Measurements from ENCODE around the gene TNS4.
"Not testable (repeated sequence)": the region's sequence is repeated elsewhere in the genome, so short reads cannot be mapped to it uniquely, and the experiment has no call there.

Gene TNS4

GRCh38 chr17:40548491-40548981 is 47.1 kb upstream of the TNS4 start:
- Histone ChIP-seq H4K20me1 (ENCODE audit: insufficient read depth, low read length) (no peaks in the 10 kb centered on the region), H2AFZ (ENCODE audit: low read depth, low read length) (no peak overlapping the region), H3K4me1 (ENCODE audit: insufficient read depth, low read length) (peaks cover 82% of the 10 kb centered on the region), H3K27ac (ENCODE audit: low read length) (peak overlapping the region; percentile 96), H3K36me3 (ENCODE audit: insufficient read depth, low read length) (no peaks in the 10 kb centered on the region), H3K9me3 (ENCODE audit: insufficient read depth, low read length, severe bottlenecking) (no peaks in the 10 kb centered on the region), H3K9ac (ENCODE audit: low read depth, low read length) (peak overlapping the region; percentile 61), H3K4me2 (ENCODE audit: insufficient read depth, low read length) (peak overlapping the region; percentile 55), H3K27me3 (ENCODE audit: insufficient read depth, low read length, poor library complexity) (no peaks in the 10 kb centered on the region), H3K4me3 (ENCODE audit: low read depth in 1 of 2, low read length in 2 of 2) (0 out of 4 replicates have a peak overlapping the region, but pooled peaks of 1 of the 2 experiments have one; percentile 26), H3K79me2 (ENCODE audit: insufficient read depth, low read length) (no peaks in the 10 kb centered on the region)
- ATAC-seq (ENCODE audit: insufficient read depth, low read depth) = no peak
- TF ChIP-seq CTCF (IDR thresholded peaks at IDR 0.05; ENCODE audit: borderline replicate concordance, extremely low read depth, low read length, poor library complexity, severe bottlenecking) (no peak), EZH2 (IDR thresholded peaks at IDR 0.05; ENCODE audit: borderline replicate concordance, low read depth, low read length, severe bottlenecking) (no peak)
- DNase-seq = peak; percentile 10

- Histone ChIP-seq H3K4me1 (ENCODE audit: insufficient read depth, low read length) (peaks cover 82% of the 10 kb centered on the region), H3K4me2 (ENCODE audit: insufficient read depth, low read length) (peak overlapping the region; percentile 55), H3K9me3 (ENCODE audit: insufficient read depth, low read length, severe bottlenecking) (no peaks in the 10 kb centered on the region), H3K9ac (ENCODE audit: low read depth, low read length) (peak overlapping the region; percentile 61), H2AFZ (ENCODE audit: low read depth, low read length) (no peak overlapping the region), H3K27ac (ENCODE audit: low read length) (peak overlapping the region; percentile 96), H3K79me2 (ENCODE audit: insufficient read depth, low read length) (no peaks in the 10 kb centered on the region), H3K4me3 (ENCODE audit: low read depth in 1 of 2, low read length in 2 of 2) (peak overlapping the region in 1 of 2 experiments; percentile 26; a peak in 2 of 4 replicates), H3K27me3 (ENCODE audit: insufficient read depth, low read length, poor library complexity) (no peaks in the 10 kb centered on the region), H4K20me1 (ENCODE audit: insufficient read depth, low read length) (no peaks in the 10 kb centered on the region), H3K36me3 (ENCODE audit: insufficient read depth, low read length) (no peaks in the 10 kb centered on the region)
- DNase-seq (no peak), ATAC-seq (ENCODE audit: insufficient read depth, low read depth) (peak; percentile 55)
- TF ChIP-seq CTCF (IDR thresholded peaks at IDR 0.05; ENCODE audit: borderline replicate concordance, extremely low read depth, low read length, poor library complexity, severe bottlenecking) = no peak
- TF ChIP-seq EZH2 (IDR thresholded peaks at IDR 0.05; ENCODE audit: borderline replicate concordance, low read depth, low read length, severe bottlenecking) = no peak
Measured at GRCh38 chr17:40547785-40548478, 46.5 kb upstream of the TNS4 start.

- TF ChIP-seq EZH2 (IDR thresholded peaks at IDR 0.05; ENCODE audit: borderline replicate concordance, low read depth, low read length, severe bottlenecking) (no peak), CTCF (IDR thresholded peaks at IDR 0.05; ENCODE audit: borderline replicate concordance, extremely low read depth, low read length, poor library complexity, severe bottlenecking) (no peak)
- H3K79me2 ChIP-seq (ENCODE audit: insufficient read depth, low read length) = no peaks in the 10 kb centered on the region
- DNase-seq (peak; percentile 99), ATAC-seq (ENCODE audit: insufficient read depth, low read depth) (peak; percentile 96)
- H3K27ac ChIP-seq (ENCODE audit: low read length) = peak overlapping the region; percentile 96
- H2AFZ ChIP-seq (ENCODE audit: low read depth, low read length) = peak overlapping the region; percentile 65
- peak overlapping the region in 1 of 2 experiments; percentile 26; a peak in 2 of 4 replicates for H3K4me3 ChIP-seq (ENCODE audit: low read depth in 1 of 2, low read length in 2 of 2)
- H3K9me3 ChIP-seq (ENCODE audit: insufficient read depth, low read length, severe bottlenecking) = no peaks in the 10 kb centered on the region
- H3K4me2 ChIP-seq (ENCODE audit: insufficient read depth, low read length) = peak overlapping the region; percentile 55
- peaks cover 82% of the 10 kb centered on the region for H3K4me1 ChIP-seq (ENCODE audit: insufficient read depth, low read length)
- no peaks in the 10 kb centered on the region for H3K36me3 ChIP-seq (ENCODE audit: insufficient read depth, low read length)
- H3K27me3 ChIP-seq (ENCODE audit: insufficient read depth, low read length, poor library complexity) = no peaks in the 10 kb centered on the region
- H3K9ac ChIP-seq (ENCODE audit: low read depth, low read length) = peak overlapping the region; percentile 61
- no peaks in the 10 kb centered on the region for H4K20me1 ChIP-seq (ENCODE audit: insufficient read depth, low read length)
Measured at GRCh38 chr17:40547079-40547784, 45.8 kb upstream of the TNS4 start.

DNA sequence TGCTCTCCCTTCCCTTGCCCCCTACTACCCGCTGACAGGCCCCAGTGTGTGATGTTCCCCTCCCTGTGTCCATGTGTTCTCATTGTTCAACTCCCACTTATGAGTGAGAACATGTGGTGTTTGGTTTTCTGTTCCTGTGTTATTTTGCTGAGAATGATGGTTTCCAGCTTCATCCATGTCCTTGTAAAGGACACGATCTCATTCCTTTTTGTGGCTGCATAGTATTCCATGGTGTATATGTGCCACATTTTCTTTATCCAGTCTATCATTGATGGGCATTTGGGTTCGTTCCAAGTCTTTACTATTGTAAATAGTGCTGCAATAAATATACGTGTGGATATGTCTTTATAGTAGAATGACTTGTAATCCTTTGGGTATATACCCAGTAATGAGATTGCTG is 45.1 kb upstream of the TNS4 start:
- not testable (repeated sequence) for ATAC-seq (ENCODE audit: insufficient read depth, low read depth); DNase-seq; H4K20me1 ChIP-seq (ENCODE audit: insufficient read depth, low read length); H3K9me3 ChIP-seq (ENCODE audit: insufficient read depth, low read length, severe bottlenecking); H3K36me3 ChIP-seq (ENCODE audit: insufficient read depth, low read length); H3K4me2 ChIP-seq (ENCODE audit: insufficient read depth, low read length); H3K27me3 ChIP-seq (ENCODE audit: insufficient read depth, low read length, poor library complexity); H2AFZ ChIP-seq (ENCODE audit: low read depth, low read length); H3K79me2 ChIP-seq (ENCODE audit: insufficient read depth, low read length); H3K4me3 ChIP-seq (ENCODE audit: low read depth in 1 of 2, low read length in 2 of 2)
- Histone ChIP-seq H3K9ac (ENCODE audit: low read depth, low read length) (peak overlapping the region; percentile 61), H3K4me1 (ENCODE audit: insufficient read depth, low read length) (peaks cover 87% of the 10 kb centered on the region), H3K27ac (ENCODE audit: low read length) (peak overlapping the region; percentile 96)

All from DND-41 (cell line).